Measurements from ENCODE around the gene SPRYD7. TPM values are rescaled to one million over a fixed set of nuclear protein-coding genes. Genes with fewer than 3 reads are reported as not detected.

SPRYD7 gene
- total RNA-seq, 3 donors from 2014 or later (not counting 1 experiment from before 2014, with no cell fraction given), result 3.0 to 6.2 (median 4.4) TPM

GRCh38 chr13:49977992-49978391 lies 41.9 kb upstream of the SPRYD7 start:
- DNase-seq, result no peak
- Histone ChIP-seq H3K27ac (ENCODE audit: low read length) (no peak overlapping the region), H3K4me1 (ENCODE audit: control insufficient read depth, insufficient read depth, low read length) (no peaks in the 10 kb centered on the region), H3K9me3 (ENCODE audit: control insufficient read depth, insufficient read depth, low read length) (no peaks in the 10 kb centered on the region), H3K4me3 (ENCODE audit: low read length) (no peak overlapping the region), H3K27me3 (ENCODE audit: control insufficient read depth, insufficient read depth, low read length) (no peaks in the 10 kb centered on the region), H3K36me3 (ENCODE audit: control insufficient read depth, insufficient read depth, low read length) (no peaks in the 10 kb centered on the region)
- Mint-ChIP-seq H3K4me1 (no peaks in the 10 kb centered on the region), H3K4me3 (no peak overlapping the region), H3K27ac (no peak overlapping the region), H3K27me3 (ENCODE audit: low read depth in 2 of 2) (no peaks in the 10 kb centered on the region), H3K36me3 (no peaks in the 10 kb centered on the region), H3K9me3 (no peaks in the 10 kb centered on the region)
- ATAC-seq, result no peak
- no peak for TF ChIP-seq CTCF (IDR thresholded peaks at IDR 0.05)
- 87% methylated on average over 3 of the region's 3 CpGs for WGBS (ENCODE audit: insufficient coverage)
- intact Hi-C loops (cut with micrococcal nuclease), result no loop called here

- no peaks in the 10 kb centered on the region for H3K36me3 Mint-ChIP-seq
- peak; percentile 82 to 87 (median 83) for ATAC-seq
- DNase-seq, result peak; percentile 69 to 93
- Histone ChIP-seq H3K36me3 (ENCODE audit: control insufficient read depth, insufficient read depth, low read length) (no peaks in the 10 kb centered on the region), H3K4me1 (ENCODE audit: control insufficient read depth, insufficient read depth, low read length) (no peaks in the 10 kb centered on the region), H3K9me3 (ENCODE audit: control insufficient read depth, insufficient read depth, low read length) (no peaks in the 10 kb centered on the region), H3K27me3 (ENCODE audit: control insufficient read depth, insufficient read depth, low read length) (no peaks in the 10 kb centered on the region), H3K4me3 (ENCODE audit: low read length) (no peak overlapping the region), H3K27ac (ENCODE audit: low read length) (no peak overlapping the region)
- no peak overlapping the region for H3K4me3 Mint-ChIP-seq
- H3K9me3 Mint-ChIP-seq, result no peaks in the 10 kb centered on the region
- intact Hi-C loops (cut with micrococcal nuclease), result loop anchor here (1.0 kb wide), 4 partner anchors 556 to 1094 kb away; no protein-coding TSS in a partner anchor
- no peaks in the 10 kb centered on the region for H3K27me3 Mint-ChIP-seq (ENCODE audit: low read depth in 2 of 2)
- TF ChIP-seq CTCF (IDR thresholded peaks at IDR 0.05), result peak; percentile 87
- H3K4me1 Mint-ChIP-seq, result no peaks in the 10 kb centered on the region
- H3K27ac Mint-ChIP-seq, result no peak overlapping the region
- 58% methylated on average over 7 of the region's 8 CpGs for WGBS (ENCODE audit: insufficient coverage)
These were observed 40.4 kb upstream of the SPRYD7 start for GRCh38 chr13:49976314-49977258.

- intact Hi-C loops (cut with micrococcal nuclease), result loop anchor here (1.0 kb wide), 4 partner anchors 556 to 1094 kb away; no protein-coding TSS in a partner anchor
- no CpG with 5 or more reads among the region's 1 CpG for WGBS (ENCODE audit: insufficient coverage)
- no peaks in the 10 kb centered on the region for H3K9me3 ChIP-seq (ENCODE audit: control insufficient read depth, insufficient read depth, low read length)
These were observed 39.7 kb upstream of the SPRYD7 start for GRCh38 chr13:49975826-49976225.

More at GRCh38 chr13:49975826-49976225, 39.7 kb upstream of the SPRYD7 start:
- H3K4me3 ChIP-seq (ENCODE audit: low read length), result no peak overlapping the region
- no peaks in the 10 kb centered on the region for H3K27me3 ChIP-seq (ENCODE audit: control insufficient read depth, insufficient read depth, low read length)
- Mint-ChIP-seq H3K4me3 (no peak overlapping the region), H3K27ac (no peak overlapping the region), H3K36me3 (no peaks in the 10 kb centered on the region), H3K27me3 (ENCODE audit: low read depth in 2 of 2) (no peaks in the 10 kb centered on the region), H3K9me3 (no peaks in the 10 kb centered on the region), H3K4me1 (no peaks in the 10 kb centered on the region)
- H3K27ac ChIP-seq (ENCODE audit: low read length), result no peak overlapping the region
- no peak for TF ChIP-seq CTCF (IDR thresholded peaks at IDR 0.05)
- no peaks in the 10 kb centered on the region for H3K4me1 ChIP-seq (ENCODE audit: control insufficient read depth, insufficient read depth, low read length)
- ATAC-seq (no peak), DNase-seq (no peak)
- no peaks in the 10 kb centered on the region for H3K36me3 ChIP-seq (ENCODE audit: control insufficient read depth, insufficient read depth, low read length)

All from natural killer cell (primary cell).